ENCODE results near the gene ZNF414.

ZNF414 gene

DNA sequence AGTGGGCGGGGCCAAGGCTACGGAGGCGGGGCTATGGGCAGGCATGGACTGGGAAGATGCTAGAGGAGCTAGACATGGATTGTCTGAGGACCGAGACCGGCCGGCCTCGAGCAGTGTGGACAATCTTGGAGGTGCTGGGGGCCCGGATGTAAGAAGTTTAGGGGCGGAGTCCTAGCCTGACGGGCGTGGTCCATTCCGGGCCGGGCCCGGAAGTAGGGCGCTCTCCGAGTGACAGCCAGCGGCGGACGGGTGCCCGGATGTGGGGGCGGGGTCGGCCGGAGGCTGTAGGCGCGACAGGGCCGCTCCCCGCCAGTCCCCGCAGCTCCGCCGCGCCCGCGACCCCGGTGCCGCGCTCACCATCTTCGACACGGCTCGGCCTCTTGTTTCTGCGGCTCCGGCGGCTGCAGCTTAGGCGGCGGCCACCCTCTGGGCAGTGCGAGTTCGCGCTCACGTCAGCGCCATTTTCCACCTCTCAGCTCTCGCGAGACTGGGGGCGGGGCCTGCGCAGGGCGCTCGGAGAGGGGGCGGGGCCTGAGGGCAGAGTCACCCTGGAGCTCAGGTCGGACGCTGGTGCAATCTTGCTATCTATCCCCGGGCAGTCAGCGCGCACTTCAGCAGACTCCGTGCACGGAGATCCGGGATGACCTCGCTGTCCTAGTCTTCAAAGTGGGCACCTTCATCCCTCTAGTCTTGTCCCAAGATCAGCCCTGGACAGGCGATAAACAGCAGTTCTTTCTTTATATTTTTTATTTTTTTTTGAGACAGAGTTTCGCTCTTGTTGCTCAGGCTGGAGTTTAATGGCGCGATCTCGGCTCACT is at the start of gene ZNF414 (continued):
- TF ChIP-seq ZNF214 (tag by site-specific recombination; IDR thresholded peaks at IDR 0.05; ENCODE audit: borderline replicate concordance) = no peak
- peak; percentile 77 for TF ChIP-seq SP3 (tag by site-specific recombination; IDR thresholded peaks at IDR 0.05)
- no peak for TF ChIP-seq ZNF530 (tag by site-specific recombination; IDR thresholded peaks at IDR 0.05; ENCODE audit: low read depth)
- TF ChIP-seq ZBTB8A (tag by site-specific recombination; IDR thresholded peaks at IDR 0.05) = peak; percentile 37; the same call in 1 of the 2 replicates
- 0 out of 2 replicates have a peak, but pooled peaks have one; percentile 34 for TF ChIP-seq ZNF610 (tag by site-specific recombination; IDR thresholded peaks at IDR 0.05; ENCODE audit: borderline replicate concordance)
- TF ChIP-seq MZF1 (tag by site-specific recombination; IDR thresholded peaks at IDR 0.05; ENCODE audit: borderline replicate concordance) = no peak
- TF ChIP-seq ZNF645 (tag by site-specific recombination; IDR thresholded peaks at IDR 0.05) = no peak
- TF ChIP-seq PRDM4 (tag by site-specific recombination; IDR thresholded peaks at IDR 0.05) = no peak
- TF ChIP-seq ZNF10 (tag by site-specific recombination; IDR thresholded peaks at IDR 0.05) = no peak
- peak; percentile 65; the same call in 1 of the 2 replicates for TF ChIP-seq SP7 (tag by site-specific recombination; IDR thresholded peaks at IDR 0.05)
- no peak for TF ChIP-seq ZNF433 (tag by site-specific recombination; IDR thresholded peaks at IDR 0.05; ENCODE audit: low read depth)

DNA sequence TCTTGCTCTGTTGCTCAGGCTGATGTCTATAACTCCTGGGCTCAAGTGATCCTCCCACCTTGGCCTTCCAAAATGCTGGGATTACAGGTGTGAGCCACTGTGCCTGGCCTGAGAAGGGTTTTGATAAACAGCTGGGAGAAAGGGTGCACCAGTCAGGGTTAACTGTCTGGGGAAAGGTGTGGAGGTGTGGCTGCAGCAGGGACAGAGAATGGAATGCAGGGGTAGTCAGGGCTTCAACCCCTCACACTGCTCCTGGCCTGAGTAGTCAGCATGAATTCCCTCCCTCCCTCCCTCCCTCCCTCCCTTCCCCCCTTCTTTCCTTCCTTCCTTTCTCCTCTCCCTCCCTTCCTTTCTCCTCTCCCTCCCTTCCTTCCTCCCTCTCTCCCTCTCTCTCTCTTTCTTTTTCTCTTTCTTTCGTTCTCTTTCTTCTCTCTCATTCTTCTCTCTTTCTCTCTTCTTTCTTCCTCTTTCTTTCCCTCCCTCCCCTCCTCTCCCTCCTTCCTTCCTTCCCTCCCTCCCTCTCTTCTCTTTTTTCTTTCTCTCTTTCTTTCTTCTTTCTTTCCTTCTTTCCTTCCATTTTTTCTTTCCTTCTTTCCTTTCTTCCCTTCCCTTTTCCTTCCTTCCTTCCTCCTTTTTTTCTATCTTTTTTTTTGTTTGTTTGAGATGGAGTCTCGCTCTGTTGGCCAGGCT is 47.3 kb upstream of the ZNF414 start:
- Histone ChIP-seq H3K4me1 (ENCODE audit: control insufficient read depth, insufficient read depth, low read length) (no peaks in the 10 kb centered on the region), H3K36me3 (ENCODE audit: control insufficient read depth in 2 of 2, insufficient read depth in 1 of 2, low read length in 2 of 2) (no peaks in the 10 kb centered on the region), H3K4me3 (ENCODE audit: low read depth, low read length) (no peak overlapping the region), H3K27ac (ENCODE audit: extremely low read depth, low read depth, low read length) (no peak overlapping the region), H3K9me3 (ENCODE audit: control insufficient read depth, insufficient read depth, low read depth, low read length) (no peaks in the 10 kb centered on the region)
- ChIA-PET CTCF (interaction anchor here (0.7 to 1.2 kb wide), 2 partner anchors 10 to 135 kb away, joined by 3 to 5 read pairs; no protein-coding TSS in a partner anchor), POLR2A (no interaction called here)
- TF ChIP-seq PRDM1 (tag by site-specific recombination; IDR thresholded peaks at IDR 0.05) = peak; percentile 90
- peak; percentile 93 for TF ChIP-seq ZNF366 (tag by site-specific recombination; conservative IDR thresholded peaks at IDR 0.05)
- no peak for TF ChIP-seq ZNF416 (tag by site-specific recombination; IDR thresholded peaks at IDR 0.05)
- 0 out of 2 replicates have a peak, but pooled peaks have one; percentile 49 for TF ChIP-seq ZNF596 (tag by site-specific recombination; IDR thresholded peaks at IDR 0.05)
- TF ChIP-seq ZNF184 (tag by site-specific recombination; IDR thresholded peaks at IDR 0.05) = no peak

- H3K27ac ChIP-seq (ENCODE audit: extremely low read depth, low read depth, low read length) = no peak overlapping the region
- no peaks in the 10 kb centered on the region for H3K36me3 ChIP-seq (ENCODE audit: control insufficient read depth in 2 of 2, insufficient read depth in 1 of 2, low read length in 2 of 2)
- no peaks in the 10 kb centered on the region for H3K9me3 ChIP-seq (ENCODE audit: control insufficient read depth, insufficient read depth, low read depth, low read length)
- no peak overlapping the region for H3K4me3 ChIP-seq (ENCODE audit: low read depth, low read length)
- ChIA-PET CTCF (interaction anchor here (0.6 to 0.9 kb wide), 2 partner anchors 12 to 85 kb away, joined by 3 to 4 read pairs; no protein-coding TSS in a partner anchor), POLR2A (interaction anchor here (0.7 kb wide), 1 partner anchor 235 kb away, joined by 3 read pairs; no protein-coding TSS in a partner anchor)
- H3K4me1 ChIP-seq (ENCODE audit: control insufficient read depth, insufficient read depth, low read length) = no peaks in the 10 kb centered on the region
- TF ChIP-seq, protein P1, sequence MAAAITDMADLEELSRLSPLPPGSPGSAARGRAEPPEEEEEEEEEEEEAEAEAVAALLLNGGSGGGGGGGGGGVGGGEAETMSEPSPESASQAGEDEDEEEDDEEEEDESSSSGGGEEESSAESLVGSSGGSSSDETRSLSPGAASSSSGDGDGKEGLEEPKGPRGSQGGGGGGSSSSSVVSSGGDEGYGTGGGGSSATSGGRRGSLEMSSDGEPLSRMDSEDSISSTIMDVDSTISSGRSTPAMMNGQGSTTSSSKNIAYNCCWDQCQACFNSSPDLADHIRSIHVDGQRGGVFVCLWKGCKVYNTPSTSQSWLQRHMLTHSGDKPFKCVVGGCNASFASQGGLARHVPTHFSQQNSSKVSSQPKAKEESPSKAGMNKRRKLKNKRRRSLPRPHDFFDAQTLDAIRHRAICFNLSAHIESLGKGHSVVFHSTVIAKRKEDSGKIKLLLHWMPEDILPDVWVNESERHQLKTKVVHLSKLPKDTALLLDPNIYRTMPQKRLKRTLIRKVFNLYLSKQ (tag by site-specific recombination; IDR thresholded peaks at IDR 0.05; ENCODE audit: borderline replicate concordance) = no peak
- TF ChIP-seq, protein P2, sequence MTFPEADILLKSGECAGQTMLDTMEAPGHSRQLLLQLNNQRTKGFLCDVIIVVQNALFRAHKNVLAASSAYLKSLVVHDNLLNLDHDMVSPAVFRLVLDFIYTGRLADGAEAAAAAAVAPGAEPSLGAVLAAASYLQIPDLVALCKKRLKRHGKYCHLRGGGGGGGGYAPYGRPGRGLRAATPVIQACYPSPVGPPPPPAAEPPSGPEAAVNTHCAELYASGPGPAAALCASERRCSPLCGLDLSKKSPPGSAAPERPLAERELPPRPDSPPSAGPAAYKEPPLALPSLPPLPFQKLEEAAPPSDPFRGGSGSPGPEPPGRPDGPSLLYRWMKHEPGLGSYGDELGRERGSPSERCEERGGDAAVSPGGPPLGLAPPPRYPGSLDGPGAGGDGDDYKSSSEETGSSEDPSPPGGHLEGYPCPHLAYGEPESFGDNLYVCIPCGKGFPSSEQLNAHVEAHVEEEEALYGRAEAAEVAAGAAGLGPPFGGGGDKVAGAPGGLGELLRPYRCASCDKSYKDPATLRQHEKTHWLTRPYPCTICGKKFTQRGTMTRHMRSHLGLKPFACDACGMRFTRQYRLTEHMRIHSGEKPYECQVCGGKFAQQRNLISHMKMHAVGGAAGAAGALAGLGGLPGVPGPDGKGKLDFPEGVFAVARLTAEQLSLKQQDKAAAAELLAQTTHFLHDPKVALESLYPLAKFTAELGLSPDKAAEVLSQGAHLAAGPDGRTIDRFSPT (tag by site-specific recombination; IDR thresholded peaks at IDR 0.05) = no peak
- no peak for TF ChIP-seq KLF8 (tag by site-specific recombination; IDR thresholded peaks at IDR 0.05)
- no peak for TF ChIP-seq ZNF366 (tag by site-specific recombination; conservative IDR thresholded peaks at IDR 0.05)
- TF ChIP-seq ZBTB49 (tag by site-specific recombination; IDR thresholded peaks at IDR 0.05; ENCODE audit: low read depth) = no peak
Measured at GRCh38 chr19:8558325-8558724, 44.4 kb upstream of the ZNF414 start.
